ENCODE results near the gene SLC15A3.
A peak's percentile ranks its signal among the peaks of the same experiment; 100 is the strongest.

SLC15A3 gene

DNA sequence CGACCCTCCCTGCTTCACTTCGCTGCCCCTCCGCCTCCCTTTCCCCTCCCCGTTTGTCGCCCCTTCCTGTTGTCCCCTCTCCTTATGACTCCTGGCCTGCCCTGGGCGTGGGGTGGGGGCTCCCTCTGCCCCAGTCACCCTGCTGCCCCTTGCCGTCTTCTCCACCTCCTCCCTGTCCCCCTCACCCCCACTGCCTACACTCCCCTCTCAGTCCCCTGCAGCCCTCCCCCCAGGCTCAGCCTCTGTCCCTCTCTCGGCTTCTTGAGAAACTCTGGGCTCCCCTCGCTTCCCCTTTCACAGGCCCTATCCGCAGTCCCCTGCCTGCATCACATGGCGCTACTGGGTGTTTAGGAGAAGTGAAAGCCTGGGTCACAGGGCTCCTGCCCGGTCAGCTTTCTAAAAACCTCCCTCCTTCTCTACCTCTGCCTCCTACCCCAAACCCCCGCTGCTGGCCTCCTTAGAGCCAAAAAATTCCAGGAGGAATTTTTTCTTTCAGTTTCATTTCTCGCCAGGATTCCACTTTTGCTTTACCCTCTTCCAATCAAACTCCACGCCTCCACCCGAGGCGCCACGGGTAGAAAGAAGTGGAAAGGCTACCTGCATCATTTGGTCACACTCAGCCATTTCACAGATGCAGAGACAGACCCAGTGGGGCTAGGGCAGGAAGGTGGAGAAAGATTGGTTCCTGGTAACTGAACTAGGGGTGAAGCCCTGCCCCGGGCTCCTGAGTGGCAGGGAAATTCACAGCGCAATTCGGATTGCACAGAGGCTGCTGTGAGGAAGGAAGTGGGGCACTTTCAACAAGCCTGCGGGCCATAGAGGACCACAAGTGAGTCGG lies at the start of gene SLC15A3:
Gene SLC15A3 (minus strand): TSS at position 273 of the 838 bp plus-strand sequence. CDS start 625 bp downstream, outside the sequence.
- peak; percentile 96 to 99 for DNase-seq

DNA sequence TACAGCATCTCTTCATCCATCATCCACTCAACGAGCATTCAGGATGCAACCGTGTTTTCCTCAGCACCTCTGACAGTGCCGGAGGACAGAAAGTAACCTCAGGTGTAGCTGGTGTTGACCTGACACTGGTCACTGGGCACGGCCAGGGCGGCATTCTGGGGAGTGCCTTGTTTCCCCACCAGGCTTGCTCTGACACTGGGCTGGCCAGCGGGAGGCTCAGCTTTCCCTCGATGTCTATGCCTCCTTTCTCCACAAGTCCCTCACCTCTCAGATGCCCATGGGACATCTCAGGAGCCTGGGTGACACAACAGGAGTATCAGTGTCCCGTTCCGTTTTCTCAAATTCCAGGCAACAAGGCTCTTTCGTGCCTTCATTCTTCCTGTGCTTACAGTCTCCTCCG lies 48.5 kb upstream of the SLC15A3 start:
- no peak for DNase-seq

DNA sequence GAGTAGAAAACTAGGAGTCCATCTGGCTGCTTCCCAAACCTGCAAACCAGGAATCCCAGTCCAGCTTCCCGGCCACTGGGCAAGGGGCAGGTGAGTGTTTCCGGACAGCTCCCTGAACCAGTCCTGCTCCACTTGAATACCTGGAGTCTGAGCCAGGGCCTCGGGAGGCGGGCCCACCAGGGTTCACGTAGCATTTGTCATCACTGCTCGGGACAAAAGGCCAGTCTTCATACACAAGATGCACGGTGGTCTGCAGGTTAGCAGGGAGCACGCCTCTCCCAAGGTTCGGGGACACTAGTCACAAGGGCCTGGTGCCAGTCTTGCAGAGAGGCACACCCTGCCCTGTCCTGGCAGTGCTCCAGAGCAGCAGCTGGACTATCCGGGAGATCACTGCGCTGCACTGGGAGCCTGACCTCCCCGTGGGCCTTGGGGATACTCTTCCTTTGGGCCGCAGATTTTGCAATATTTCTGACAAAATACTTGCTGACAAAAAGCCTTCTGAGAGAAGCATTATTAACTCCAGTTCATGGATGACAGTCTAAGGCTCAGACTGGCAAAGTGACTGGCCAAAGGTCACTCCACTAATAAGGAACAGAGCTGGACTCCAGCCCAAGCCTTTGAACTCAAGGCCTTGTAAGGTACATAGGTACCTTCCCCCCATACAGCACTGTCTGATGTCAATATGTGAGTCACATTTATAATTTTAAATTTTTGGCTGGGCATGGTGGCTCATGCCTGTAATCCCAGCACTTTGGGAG lies 44.6 kb upstream of the SLC15A3 start:
- no peak for DNase-seq

DNA sequence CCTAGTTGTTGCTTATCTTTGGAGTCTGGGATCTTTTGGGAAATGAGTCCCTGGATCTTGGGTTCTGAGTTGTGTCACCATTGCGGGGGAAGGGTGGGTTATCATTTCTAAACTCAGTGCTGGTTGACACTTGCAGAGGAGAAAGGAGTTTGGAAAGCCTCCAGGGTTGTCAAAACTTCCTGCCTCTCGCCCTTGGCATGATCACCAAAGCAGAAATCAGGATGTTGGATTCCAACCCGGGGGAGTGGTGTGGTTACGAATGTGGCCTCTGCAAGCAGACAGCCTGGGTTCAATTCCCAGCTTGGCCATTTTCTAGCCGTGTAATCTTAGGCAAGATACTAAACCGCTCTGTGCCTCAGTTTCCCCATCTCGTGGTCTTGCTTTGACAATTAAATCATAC lies 43.8 kb upstream of the SLC15A3 start:
- peak; percentile 22 to 42 for DNase-seq

DNA sequence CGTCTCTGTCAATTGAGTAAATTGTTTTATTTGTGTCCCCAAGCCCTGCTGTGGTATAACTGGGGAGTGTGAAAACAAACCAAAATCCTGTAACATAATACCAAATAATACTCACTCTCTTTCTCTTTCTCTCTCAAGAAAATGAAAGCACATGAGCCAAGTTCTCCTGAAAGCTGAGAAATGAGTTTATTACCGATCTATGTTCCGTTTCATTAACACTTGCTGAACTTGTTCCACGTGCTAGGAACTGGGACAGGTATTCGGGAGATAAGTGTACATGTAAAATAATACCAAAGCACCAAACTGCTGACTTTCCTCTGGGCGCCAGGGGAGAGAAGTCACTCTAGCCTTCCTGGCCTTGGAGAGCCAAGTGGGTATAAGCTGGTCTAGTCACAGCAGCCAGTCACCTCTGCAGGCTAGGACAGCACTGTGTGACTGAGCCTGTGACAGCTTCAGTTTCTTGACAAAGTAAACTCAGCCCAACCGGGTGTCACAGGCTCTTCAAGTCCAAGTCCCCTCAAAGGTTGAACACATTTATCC lies 42.6 kb upstream of the SLC15A3 start:
- DNase-seq = no peak

DNA sequence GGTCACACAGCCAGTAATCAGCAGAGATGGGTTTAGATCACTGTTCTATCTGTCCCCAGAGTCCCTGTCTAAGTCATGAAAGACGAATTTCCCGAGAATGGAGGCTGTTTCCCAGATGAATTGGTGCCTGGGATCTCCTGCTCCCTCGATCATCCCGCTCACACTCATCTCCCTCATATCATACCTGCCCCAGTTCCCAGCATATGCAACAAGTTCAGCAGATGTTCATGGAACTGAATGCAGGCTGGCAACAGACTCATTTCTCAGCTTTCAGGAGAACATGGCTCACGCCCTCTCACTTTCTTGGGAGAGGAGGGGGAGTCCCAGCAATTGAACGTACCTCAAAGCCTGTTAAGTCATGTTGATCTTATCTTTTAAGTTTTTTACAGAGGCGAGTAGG lies 41.6 kb upstream of the SLC15A3 start:
- no peak for DNase-seq

DNA sequence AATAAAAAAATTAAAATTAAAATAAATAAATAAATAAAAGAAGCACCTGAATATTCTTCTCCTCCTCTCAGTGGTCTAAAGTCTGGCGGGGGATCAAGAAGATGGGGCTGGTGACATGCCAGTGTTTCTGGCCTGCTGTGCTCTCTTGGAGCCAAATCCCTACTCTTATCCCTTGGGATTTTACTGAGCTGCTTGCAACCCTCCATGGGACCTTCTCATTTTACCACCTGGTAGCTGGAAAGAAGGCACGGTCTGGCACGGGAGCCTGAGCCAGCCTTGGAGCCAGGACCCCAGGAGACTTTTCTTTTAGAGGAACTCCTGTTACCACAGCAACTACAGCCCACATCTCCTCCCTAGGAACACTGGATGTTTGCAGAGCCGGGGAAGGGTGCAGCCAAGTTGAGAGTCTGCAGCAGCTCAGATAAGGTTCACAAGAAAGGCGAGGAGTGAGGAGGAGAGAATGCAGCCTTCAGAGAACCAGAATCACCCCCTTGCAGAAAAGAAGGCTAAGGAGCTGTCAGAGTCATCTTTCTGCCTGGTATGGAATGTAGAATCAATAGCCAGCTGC lies 41.0 kb upstream of the SLC15A3 start:
- no peak for DNase-seq

DNA sequence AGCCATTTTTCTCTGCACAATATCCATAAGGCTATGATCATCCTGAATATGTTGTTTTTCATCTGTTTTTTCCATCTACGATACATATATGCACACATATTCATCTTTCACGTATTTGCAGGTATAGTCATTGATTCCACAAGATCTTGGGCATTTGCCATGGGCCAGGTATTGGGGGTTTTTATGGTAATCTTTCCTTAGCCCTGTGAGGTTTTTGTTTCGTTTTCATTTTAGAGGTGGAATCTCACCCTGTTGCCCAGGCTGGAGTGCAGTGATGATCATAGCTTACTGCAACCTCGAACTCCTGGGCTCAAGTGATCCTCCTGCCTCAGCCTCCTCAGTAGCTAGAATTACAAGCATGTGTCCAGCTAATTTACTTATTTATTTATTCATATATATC lies 39.5 kb upstream of the SLC15A3 start:
- no peak for DNase-seq

DNA sequence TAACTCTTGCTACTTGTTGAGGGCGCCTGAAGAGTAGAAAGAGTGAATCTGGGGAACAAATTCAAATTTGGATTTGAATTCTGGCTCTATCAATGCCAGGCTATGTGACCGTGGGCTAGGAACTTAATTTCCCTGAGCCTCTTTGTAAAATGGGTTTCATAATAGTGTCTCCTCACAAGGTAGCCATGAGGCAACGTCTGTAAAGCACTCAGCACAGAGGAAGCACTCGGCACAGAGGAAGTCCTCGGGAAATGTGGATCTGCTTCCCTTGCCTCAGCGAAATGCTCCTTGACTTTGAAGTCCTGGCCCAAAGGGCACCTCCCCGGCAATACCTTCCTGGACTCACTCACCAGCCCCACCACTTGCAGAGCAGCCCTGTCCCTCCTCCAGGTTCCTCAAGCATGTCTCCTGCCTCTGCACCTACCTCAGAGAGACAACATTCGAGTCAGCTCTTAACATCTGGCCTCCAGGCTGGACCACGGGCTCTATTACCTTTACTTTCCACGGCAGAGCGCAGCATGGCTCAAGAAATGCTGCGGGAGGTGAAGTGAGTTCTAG lies 37.2 kb upstream of the SLC15A3 start:
- peak; percentile 67 to 87 for DNase-seq

DNA sequence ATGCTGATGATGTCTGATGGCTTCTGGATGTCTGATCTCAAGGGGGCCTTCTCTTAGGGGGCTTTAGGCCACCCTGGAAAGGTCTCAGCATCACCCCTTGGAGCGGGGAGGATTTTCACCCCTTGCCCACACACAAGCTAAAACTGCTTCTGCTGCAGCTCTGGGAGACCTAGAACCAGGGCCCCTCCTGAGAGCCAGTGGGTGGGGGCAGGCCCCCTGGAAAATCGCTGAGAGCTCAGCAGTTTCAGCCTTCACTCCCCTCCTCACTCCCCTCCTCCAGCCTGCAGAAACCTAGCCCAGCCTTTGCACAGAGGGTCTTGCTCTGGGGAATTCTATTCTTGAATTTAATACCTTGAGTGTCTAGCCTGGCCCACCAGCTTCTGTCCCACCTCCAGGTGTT lies 36.7 kb upstream of the SLC15A3 start:
- DNase-seq = no peak

DNA sequence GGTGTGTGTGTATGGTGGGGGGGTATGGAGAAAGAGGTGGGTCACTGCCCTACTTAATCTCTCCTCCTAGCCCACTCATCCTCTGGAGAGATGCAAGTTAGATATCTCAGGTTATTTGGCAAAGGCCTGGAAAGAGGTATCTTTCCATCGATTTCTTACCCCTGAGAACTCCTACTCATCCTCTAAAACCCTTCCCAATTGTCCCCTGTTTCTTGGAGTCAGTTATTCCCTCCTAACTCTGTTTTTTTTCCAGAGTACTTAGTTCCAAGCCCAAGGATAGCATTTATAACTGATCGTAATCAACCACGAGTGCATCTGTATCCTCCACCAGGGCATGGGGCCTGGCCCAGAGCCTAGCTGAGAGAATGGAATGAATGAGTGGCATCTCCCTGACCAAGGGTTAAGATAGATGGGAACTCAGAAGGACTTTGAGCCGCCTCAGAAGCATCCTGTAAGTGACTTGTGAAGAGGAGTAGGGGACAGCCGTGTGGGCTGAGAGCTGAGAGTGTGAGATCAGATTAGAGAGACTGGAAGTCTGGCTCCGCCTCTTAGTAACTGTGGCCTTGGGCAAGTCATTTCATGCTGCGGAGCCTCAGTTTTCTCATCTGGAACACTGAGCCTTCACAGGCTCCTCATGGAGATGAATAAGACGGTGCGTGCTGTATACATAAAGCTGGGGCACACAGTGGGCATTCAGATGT lies 35.8 kb upstream of the SLC15A3 start:
- peak in 1 of 2 donors; percentile 43 for DNase-seq

DNA sequence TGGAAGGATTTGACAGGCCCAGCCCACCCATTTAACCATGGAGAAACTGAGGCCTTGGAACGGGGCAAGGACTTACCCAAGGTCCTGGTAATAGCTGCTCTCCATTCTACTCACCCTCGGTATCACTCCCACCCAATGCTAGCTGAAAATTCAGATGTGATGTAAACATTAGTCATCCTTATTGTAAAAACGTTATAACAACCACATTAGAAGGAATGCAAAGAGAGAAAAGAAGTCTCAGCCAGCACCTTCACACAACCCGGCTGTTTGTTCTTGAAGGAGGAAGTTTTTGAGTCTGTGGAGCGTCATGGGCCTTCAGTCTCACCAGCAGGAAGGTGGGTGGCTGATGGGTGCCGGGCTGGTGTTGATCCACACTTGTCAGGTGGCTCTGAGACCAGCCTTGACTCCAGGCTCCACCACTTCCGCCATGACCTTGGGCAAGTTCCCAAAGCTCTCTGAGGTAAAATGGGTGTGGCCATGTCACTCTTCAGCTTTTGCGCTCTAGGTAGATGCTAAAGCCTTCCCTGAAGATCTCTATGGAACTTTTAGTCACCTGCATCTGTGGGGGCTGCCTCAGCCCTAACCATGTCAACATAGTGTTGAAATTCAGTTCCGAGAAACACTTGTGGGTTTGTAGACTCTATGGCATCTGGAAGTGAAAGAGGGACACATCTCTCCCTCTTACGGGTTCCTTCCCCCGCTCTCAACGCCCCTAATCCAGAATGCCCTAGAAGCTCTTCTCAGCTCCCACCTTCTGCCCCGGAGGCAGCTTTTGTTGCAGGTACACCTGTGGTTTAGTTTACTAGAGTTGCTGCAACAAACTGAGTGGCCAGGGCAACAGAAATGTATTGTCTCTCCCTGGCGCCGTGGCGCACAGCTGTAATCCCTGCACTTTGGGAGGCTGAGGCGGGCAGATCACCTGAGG lies 34.3 kb upstream of the SLC15A3 start:
- DNase-seq = peak; percentile 68 to 93

DNA sequence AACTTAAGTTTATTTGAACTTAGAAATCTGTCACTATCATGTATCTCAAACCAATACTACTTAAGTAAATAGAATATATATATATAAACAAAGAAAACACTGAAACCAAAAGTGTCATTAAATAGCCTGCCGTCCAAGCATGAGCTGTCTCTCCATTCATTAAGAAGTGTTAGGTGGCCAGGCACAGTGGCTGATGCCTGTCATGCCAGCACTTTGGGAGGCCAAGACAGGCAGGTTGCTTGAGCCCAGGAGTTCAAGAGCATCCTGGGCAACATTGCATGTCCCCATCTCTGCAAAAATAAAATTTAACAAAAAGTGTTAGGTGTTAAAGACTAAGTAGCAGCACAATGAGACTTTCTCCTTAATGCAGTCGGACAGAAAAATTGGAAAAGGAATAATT lies 33.5 kb upstream of the SLC15A3 start:
- no peak for DNase-seq

DNA sequence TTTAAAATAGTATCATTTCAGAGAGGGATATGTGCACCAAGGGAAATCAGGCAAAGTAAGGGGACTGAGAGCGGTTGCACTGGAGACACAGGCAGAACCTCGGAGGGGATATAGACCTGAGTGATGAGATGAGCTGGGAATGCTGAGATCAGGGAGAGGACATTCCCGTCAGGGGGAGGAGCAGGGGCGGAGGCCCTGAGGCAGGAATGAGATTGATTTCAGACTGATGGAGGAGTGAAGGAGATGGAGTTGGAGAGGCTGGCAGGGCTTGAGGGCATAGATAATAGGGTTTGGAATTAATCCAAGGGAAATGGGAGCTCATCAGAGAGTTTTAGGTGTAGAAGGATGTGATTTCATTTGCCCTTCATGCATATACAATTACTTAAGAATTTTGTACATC lies 32.7 kb upstream of the SLC15A3 start:
- DNase-seq = no peak

DNA sequence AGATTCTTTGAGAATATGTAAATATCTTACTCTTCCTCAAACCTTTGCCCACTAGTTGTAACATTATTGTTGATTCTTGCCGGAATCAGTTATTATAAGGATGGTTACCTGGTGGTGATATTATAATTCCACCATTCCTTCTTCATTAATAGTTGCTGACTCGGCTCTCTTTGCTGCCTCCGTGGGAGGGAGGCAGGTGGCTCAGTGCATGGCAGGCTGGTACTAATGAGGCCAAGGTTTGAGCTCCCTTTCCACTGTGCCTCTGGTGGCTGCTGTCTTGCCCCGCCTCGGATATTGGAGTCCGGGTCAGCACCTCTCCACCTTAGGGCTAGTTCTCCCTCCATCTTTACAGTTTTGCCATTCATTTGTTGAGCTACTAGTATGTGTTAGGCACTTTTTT lies 32.2 kb upstream of the SLC15A3 start:
- no peak for DNase-seq

DNA sequence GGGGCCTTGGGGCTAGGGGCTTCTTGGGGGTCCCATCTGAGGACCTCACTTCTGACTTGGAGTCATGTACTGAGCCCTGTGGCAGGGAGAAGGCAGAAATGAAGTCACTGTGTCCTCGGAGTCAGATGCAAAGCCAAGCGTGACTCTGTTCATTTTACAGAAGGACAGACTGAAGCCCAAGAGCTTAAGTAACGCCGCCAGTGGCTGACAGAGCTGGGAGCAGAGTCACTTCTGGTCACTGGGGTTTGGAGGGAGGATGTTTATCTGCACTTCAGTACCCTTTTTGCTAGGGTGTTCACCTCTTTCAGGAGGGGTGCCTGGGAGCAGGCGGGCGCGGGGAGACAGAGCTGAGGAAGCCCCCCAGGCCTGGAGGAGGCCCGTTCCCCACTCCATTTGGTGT lies 30.2 kb upstream of the SLC15A3 start:
- no peak for DNase-seq

DNA sequence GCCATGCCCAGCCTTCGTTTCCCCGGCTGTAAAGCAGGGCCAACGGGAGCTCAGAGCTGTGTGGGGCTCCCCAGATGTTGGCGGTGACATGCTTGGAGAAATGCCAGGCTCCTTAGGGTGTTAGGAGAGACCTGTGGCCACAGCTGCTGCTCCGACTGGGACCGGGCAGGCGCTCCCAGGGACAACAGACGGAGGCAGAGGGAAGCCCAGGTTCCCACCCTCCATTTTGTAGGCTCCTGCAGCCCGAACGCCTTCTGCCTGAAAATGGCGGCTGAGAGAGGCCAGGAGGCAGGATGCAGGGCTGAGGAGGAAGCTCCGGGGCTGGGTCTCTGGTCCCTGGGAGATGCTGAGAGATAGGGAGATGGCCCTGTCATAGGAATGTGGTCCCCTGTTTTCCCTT lies 29.5 kb upstream of the SLC15A3 start:
- no peak for DNase-seq

DNA sequence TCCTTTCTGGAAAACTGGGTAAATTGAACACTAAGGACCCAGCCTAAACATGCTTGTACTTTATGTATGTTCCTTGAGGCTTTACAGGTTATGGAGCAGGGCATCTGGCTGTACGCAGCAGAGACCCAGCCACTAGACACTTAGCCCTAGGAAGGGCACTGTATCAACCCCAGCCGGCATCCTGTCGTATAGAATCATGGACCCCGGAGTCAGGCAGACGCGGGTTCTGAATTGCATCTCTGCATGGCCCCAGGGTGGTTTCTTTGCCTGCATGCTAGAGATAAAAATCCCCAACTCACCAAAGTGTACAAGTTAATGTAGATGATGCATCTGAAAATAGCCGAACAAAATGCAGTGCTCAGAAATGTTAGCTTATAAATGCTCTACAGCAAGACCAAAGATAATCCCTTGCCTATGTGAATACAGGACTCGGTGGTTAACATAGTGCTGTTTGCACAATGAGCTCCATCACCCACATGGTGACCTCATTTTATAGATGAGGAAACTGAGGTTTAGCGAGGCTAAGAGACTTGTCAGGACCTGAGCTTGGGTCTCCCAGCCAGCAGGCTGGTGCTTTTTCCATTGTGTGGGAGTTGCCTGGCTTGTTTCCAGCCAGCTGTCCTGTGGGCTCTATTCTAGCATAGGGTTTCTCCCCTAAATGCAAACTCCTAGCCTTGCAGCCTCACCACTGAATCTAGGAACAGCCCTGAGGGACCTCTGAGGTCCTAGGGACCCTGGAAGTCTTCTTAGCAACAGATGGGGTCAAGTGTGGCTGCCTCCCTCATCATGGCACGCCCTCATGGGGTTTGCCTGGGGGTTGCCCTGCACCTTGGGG lies 26.8 kb upstream of the SLC15A3 start:
- peak; percentile 93 to 97 for DNase-seq

DNA sequence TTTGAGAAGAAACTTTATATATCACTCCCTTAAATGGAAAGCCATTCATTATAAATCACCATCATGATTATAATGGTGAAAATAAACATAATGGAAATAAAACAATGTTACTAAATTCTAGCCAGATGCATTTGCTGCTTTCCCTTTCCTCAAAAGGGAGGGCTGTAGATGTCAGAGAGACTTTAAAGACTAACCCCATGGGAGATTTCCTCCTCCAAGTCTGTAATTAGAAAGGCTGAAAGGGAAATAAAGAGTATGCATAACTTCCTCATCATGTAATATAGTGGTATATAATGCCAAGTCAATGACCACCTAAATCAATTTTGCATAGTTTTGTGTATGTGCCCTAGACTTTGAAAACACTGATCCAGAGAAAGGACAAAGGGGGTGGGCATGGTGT lies 25.9 kb upstream of the SLC15A3 start:
- DNase-seq = peak in 1 of 2 donors; percentile 41

DNA sequence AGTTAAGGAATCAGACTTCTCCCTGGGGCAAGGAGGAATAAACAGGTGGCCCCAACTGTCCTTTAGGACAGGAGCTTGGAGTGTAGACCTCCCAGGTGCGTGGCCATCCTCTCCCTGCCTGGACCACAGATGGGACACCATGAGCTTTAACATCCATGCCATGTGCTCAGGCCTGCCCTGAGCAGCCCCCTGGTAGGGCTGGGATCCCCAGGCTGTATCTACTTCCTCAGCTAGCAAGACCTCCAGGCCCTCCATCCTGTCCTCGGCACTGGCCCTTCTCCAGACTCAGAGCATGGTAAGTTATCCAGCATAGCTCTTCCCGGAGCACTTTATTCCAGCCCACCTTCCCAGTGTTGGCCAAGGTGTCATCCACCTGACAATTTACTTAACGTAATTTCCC lies 25.2 kb upstream of the SLC15A3 start:
- DNase-seq = no peak

DNA sequence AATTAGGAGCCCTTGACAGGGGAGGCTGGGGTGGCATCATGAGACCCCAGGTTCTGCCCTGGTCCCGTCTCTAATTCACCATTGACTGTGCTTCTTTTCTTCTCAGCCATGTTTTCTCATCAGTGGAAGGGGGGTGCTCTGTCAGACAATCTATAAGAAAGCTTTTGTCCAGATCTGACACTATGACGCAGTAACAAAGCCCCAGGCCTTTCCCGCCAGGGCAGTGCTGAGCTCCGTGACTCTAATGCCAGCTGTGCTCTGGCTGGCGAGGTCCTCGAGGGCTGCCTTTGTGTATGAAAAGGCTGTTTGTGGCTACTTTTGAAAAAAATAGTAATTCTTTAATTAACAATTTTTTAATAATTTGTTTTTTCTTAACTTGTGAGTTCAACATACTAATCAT lies 22.8 kb upstream of the SLC15A3 start:
- no peak for DNase-seq
